ENCODE data around the gene AGO1. TPM values are rescaled to one million over a fixed set of nuclear protein-coding genes. Genes with fewer than 3 reads are reported as not detected.

The AGO1 gene
- total and polyA plus RNA-seq, 10 of the 15 experiments (the other 5 are each of a cell fraction or from before 2014, with no cell fraction given), result 1.8 to 24.0 (median 8.1) TPM

GRCh38 chr1:35886577-35887431 lies 3.8 kb downstream of the AGO1 start:
- BruUV-seq (replicated peaks), result no TSS peak
- H3K4me3 ChIP-seq, result peak overlapping the region; percentile 25
- WGBS (ENCODE audit: insufficient coverage, insufficient replicate concordance, low lambda C conversion rate, missing lambda C conversion rate), result 3% methylated on average over 3 of the region's 3 CpGs
- ChIA-PET CTCF (interaction anchor here (0.7 to 1.5 kb wide), 5 partner anchors 10 to 248 kb away, joined by 3 to 4 read pairs (median 4); no protein-coding TSS in a partner anchor), RAD21 (ENCODE audit: unreplicated experiment) (interaction anchor here (0.7 to 1.1 kb wide), 3 partner anchors 44 to 248 kb away, joined by 3 to 6 read pairs (median 3); partner anchors contain the start of gene AGO3), SMC1A (ENCODE audit: uncharacterized antibody, unreplicated experiment) (interaction anchor here (0.6 to 1.6 kb wide), 5 partner anchors 9 to 45 kb away, joined by 3 to 8 read pairs (median 3); no protein-coding TSS in a partner anchor), POLR2A (interaction anchor here (0.5 to 1.5 kb wide), 8 partner anchors 10 to 1445 kb away, joined by 3 to 7 read pairs (median 4); partner anchors contain the start of genes AGO3 and CLSPN)
- 0 out of 2 replicates have a peak overlapping the region, but pooled peaks have one; percentile 6 for H3K9ac ChIP-seq (ENCODE audit: control insufficient read depth, insufficient read depth, low read length)
- peak; percentile 72 for FAIRE-seq
- H3K79me2 ChIP-seq (ENCODE audit: control insufficient read depth, insufficient read depth, low read length), result peaks cover 11% of the 10 kb centered on the region
- no peak for DNase-seq (ENCODE audit: low read depth, low spot score)
- no peaks in the 10 kb centered on the region for H3K27me3 ChIP-seq (replicated peaks in 1 of 2; ENCODE audit: control insufficient read depth in 2 of 2, insufficient read depth in 2 of 2, low read length in 1 of 2)
- H2AFZ ChIP-seq (ENCODE audit: control insufficient read depth, low read depth, low read length), result no peak overlapping the region
- peaks cover 14% of the 10 kb centered on the region for H3K4me1 ChIP-seq (ENCODE audit: control insufficient read depth, insufficient read depth, low read length)
- H3K27ac ChIP-seq (ENCODE audit: control insufficient read depth, insufficient read depth), result peak overlapping the region; percentile 4; the same call in 1 of the 2 replicates
- peak; percentile 23 for ATAC-seq
- peaks cover 0 to under 1% of the 10 kb centered on the region in 2 experiments; a peak in 2 of 4 replicates for H3K36me3 ChIP-seq (ENCODE audit: control insufficient read depth in 2 of 2, insufficient read depth in 2 of 2, low read length in 1 of 2)
- in situ Hi-C loops (cut with MboI), result no loop called here
- no peaks in the 10 kb centered on the region for H4K20me1 ChIP-seq (ENCODE audit: control insufficient read depth, insufficient read depth)
- peak overlapping the region; percentile 53; the same call in 1 of the 2 replicates for H3K4me2 ChIP-seq (ENCODE audit: control insufficient read depth, insufficient read depth)
- H3K9me3 ChIP-seq (replicated peaks; ENCODE audit: control insufficient read depth, insufficient read depth, low read length), result no peaks in the 10 kb centered on the region
- intact Hi-C loops (cut with micrococcal nuclease; ENCODE audit: unreplicated experiment), result loop anchor here (10.0 kb wide), 1 partner anchor 198 kb away; the partner anchor contains the start of genes ADPRS and TEKT2
- no peak for TF ChIP-seq SIX5 (IDR thresholded peaks at IDR 0.05; ENCODE audit: low read depth, low read length, severe bottlenecking)
- TF ChIP-seq NFXL1 (IDR thresholded peaks at IDR 0.05; ENCODE audit: borderline replicate concordance), result no peak
- TF ChIP-seq HDGF (IDR thresholded peaks at IDR 0.05), result 0 out of 2 replicates have a peak, but pooled peaks have one; percentile 69
- no peak for TF ChIP-seq MYC (IDR thresholded peaks at IDR 0.05; ENCODE audit: insufficient read depth, insufficient read length, insufficient replicate concordance, low read length, severe bottlenecking)
- no peak for TF ChIP-seq ATF2 (IDR thresholded peaks at IDR 0.05; ENCODE audit: low read length)
- 0 out of 2 replicates have a peak, but pooled peaks have one; percentile 48 for TF ChIP-seq CHD2 (IDR thresholded peaks at IDR 0.05; ENCODE audit: borderline replicate concordance, low read depth, low read length)
- no peak for TF ChIP-seq HDAC2 (IDR thresholded peaks at IDR 0.05)
- 0 out of 4 replicates have a peak, but pooled peaks of 1 of the 2 experiments have one; percentile 17 for TF ChIP-seq ETV6 (conservative IDR thresholded peaks at IDR 0.05 in 1 of 2, IDR thresholded peaks at IDR 0.05 in 1 of 2; ENCODE audit: borderline replicate concordance in 1 of 2, low read depth in 1 of 2)
- TF ChIP-seq RAD21 (IDR thresholded peaks at IDR 0.05; ENCODE audit: insufficient read depth, low read depth, low read length), result no peak
- peak; percentile 76 for TF ChIP-seq SPI1 (IDR thresholded peaks at IDR 0.05; ENCODE audit: borderline replicate concordance, insufficient read depth, low read depth, low read length)
- peak; percentile 86 for TF ChIP-seq NR2F1 (conservative IDR thresholded peaks at IDR 0.05)
- TF ChIP-seq SKIL (IDR thresholded peaks at IDR 0.05; ENCODE audit: low read depth, poor library complexity, severe bottlenecking), result peak; percentile 27
- no peak for TF ChIP-seq ZBTB11 (CRISPR knock-in tag; IDR thresholded peaks at IDR 0.05)
- no peak for TF ChIP-seq SREBF1 (IDR thresholded peaks at IDR 0.05; ENCODE audit: low read length)
